ENCODE results near the gene LRRC27.

GRCh38 chr10:132368391-132368790 lies 36.4 kb downstream of the LRRC27 start:
- TF ChIP-seq CTCF (IDR thresholded peaks at IDR 0.05) (no peak), POLR2A (IDR thresholded peaks at IDR 0.05) (no peak), EP300 (IDR thresholded peaks at IDR 0.05) (no peak)
